Dendritic cell treated with granulocyte-macrophage colony-stimulating factor and Interleukin-4, amounts not matched to agents 40 ng/mL and 50 ng/mL, for 4 days (primary cell): ENCODE measurements around the gene ARHGEF16.

Source experiments
- H3K27ac Mint-ChIP-seq: one replicate; pipeline ENCODE4 v1.8.0; 2022; ENCODE audit warnings: mild to moderate bottlenecking, mixed read lengths
- H3K27me3 Mint-ChIP-seq: one replicate; pipeline ENCODE4 v1.8.0; 2022; ENCODE audit warnings: mild to moderate bottlenecking, mixed read lengths
- H3K36me3 Mint-ChIP-seq: one replicate; pipeline ENCODE4 v1.8.0; 2022; ENCODE audit warnings: low read depth, mixed read lengths
- H3K4me1 Mint-ChIP-seq: one replicate; pipeline ENCODE4 v1.8.0; 2022; ENCODE audit warnings: low read depth, mixed read lengths
- H3K4me3 Mint-ChIP-seq: one replicate; pipeline ENCODE4 v1.8.0; 2022; ENCODE audit warnings: mild to moderate bottlenecking, moderate library complexity, mixed read lengths
- H3K9me3 Mint-ChIP-seq: one replicate; pipeline ENCODE4 v1.8.0; 2022; ENCODE audit warnings: mixed read lengths
- intact Hi-C: fragments of 100-400 bp; cut with micrococcal nuclease; formaldehyde crosslinking; loops from one replicate; pipeline ENCODE4 v1.15.0; 2022

Gene ARHGEF16

DNA sequence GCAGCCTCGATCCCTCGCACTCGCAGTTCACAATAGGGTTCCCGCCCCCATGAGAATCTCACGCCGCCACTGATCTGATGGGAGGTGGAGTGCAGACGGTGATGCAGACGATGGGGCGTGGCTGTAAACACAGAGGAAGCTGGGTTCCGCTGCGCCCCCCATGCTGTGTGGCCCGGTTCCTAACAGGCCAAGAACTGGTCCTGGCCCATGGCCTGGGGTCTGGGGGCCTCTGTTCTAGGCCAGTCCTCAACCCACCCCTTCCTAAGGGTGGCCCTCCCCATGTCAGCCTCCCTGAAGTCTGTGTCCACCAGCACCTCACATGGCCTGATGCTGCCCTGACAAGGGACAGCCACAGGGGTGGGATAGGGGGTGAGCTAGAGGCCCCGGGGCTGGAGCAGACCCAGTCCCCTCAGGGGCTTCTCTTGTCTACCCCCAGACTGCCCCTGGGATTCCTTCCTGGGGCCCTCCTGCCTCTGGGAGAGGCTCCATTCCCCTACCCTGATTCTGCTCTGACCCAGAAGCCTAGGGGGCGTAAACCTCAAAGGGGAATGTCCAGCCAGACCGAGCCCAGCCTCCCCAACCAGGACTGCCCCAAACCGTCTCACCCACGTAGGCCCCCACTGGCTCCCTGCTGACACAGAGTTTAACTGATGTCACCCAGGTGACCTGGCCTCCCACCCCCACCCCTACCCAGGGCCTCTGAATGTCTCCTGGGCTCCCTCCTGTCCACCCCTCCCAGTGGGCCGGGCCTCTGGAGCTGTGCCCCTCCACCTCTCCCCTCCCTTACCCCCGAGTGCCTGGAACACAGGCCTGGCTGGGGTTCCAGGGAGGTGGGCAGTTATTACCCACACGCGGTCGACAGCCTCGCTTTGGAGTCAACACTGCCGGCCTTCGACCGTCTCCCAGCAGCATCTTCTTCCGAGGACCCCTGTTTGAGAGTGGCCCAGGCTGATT, 14.8 kb upstream of the ARHGEF16 start:
- Mint-ChIP-seq H3K9me3 (no peaks in the 10 kb centered on the region), H3K27ac (no peak overlapping the region), H3K36me3 (no peaks in the 10 kb centered on the region), H3K27me3 (peaks cover 8% of the 10 kb centered on the region), H3K4me1 (no peaks in the 10 kb centered on the region), H3K4me3 (no peak overlapping the region)
- intact Hi-C loops: no loop called here

DNA sequence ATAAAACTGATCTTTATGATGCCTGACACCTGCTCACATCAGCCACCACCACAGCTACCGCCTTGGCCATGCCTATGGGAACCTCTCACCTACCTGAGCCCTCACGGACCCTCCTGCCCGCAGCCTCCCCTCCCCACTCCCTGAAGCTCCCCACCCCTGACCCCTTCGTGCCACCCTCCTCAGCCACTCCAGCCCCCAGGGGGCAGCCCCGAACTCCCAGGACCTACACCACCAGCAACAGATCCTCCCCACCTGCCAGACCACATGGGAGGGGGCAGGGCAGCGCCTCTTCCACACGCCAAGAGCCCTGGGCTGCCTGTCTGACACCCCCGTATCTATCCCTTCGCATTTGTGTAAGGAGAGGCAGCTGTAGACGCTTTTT, 14.2 kb upstream of the ARHGEF16 start:
- H3K36me3 Mint-ChIP-seq: no peaks in the 10 kb centered on the region
- H3K4me1 Mint-ChIP-seq: no peaks in the 10 kb centered on the region
- H3K27ac Mint-ChIP-seq: no peak overlapping the region
- peaks cover 8% of the 10 kb centered on the region for H3K27me3 Mint-ChIP-seq
- no peaks in the 10 kb centered on the region for H3K9me3 Mint-ChIP-seq
- H3K4me3 Mint-ChIP-seq: no peak overlapping the region
- intact Hi-C loops: no loop called here

- no peak overlapping the region for H3K27ac Mint-ChIP-seq
- no peaks in the 10 kb centered on the region for H3K4me1 Mint-ChIP-seq
- no peaks in the 10 kb centered on the region for H3K9me3 Mint-ChIP-seq
- peaks cover 8% of the 10 kb centered on the region for H3K27me3 Mint-ChIP-seq
- H3K4me3 Mint-ChIP-seq: no peak overlapping the region
- intact Hi-C loops: no loop called here
- H3K36me3 Mint-ChIP-seq: no peaks in the 10 kb centered on the region
These were observed 13.6 kb upstream of the ARHGEF16 start for GRCh38 chr1:3440711-3441409.

GRCh38 chr1:3441410-3441847, 13.0 kb upstream of the ARHGEF16 start:
- Mint-ChIP-seq H3K4me1 (no peaks in the 10 kb centered on the region), H3K27ac (no peak overlapping the region), H3K36me3 (no peaks in the 10 kb centered on the region), H3K4me3 (no peak overlapping the region), H3K27me3 (peaks cover 8% of the 10 kb centered on the region), H3K9me3 (no peaks in the 10 kb centered on the region)
- intact Hi-C loops: no loop called here

GRCh38 chr1:3441880-3442279, 12.6 kb upstream of the ARHGEF16 start:
- Mint-ChIP-seq H3K4me1 (no peaks in the 10 kb centered on the region), H3K27ac (no peak overlapping the region), H3K9me3 (no peaks in the 10 kb centered on the region), H3K36me3 (no peaks in the 10 kb centered on the region), H3K27me3 (peaks cover 8% of the 10 kb centered on the region), H3K4me3 (no peak overlapping the region)
- intact Hi-C loops: no loop called here

GRCh38 chr1:3442331-3442730, 12.1 kb upstream of the ARHGEF16 start:
- Mint-ChIP-seq H3K4me1 (no peaks in the 10 kb centered on the region), H3K27ac (no peak overlapping the region), H3K9me3 (no peaks in the 10 kb centered on the region), H3K4me3 (no peak overlapping the region), H3K27me3 (peaks cover 8% of the 10 kb centered on the region), H3K36me3 (no peaks in the 10 kb centered on the region)
- intact Hi-C loops: no loop called here

DNA sequence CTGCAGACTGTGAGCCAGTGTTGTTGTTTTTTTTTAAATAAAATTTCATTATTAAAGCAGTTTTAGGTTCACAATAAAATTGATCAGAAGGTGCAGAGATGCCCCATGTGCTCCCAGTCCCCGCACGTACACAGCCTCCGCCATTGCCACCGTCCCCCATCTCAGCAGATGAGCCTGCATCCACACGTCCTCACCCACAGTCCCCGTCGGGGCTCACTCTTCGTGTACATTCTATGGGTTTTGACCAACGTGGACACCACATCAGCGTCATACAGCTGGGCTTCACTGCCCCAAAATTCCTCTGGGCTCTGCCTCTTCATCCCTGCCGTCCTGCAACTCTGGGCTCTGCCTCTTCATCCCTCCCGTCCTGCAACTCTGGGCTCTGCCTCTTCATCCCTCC, 11.6 kb upstream of the ARHGEF16 start:
- H3K4me1 Mint-ChIP-seq: no peaks in the 10 kb centered on the region
- intact Hi-C loops: no loop called here
- no peaks in the 10 kb centered on the region for H3K36me3 Mint-ChIP-seq
- no peaks in the 10 kb centered on the region for H3K9me3 Mint-ChIP-seq
- no peak overlapping the region for H3K4me3 Mint-ChIP-seq
- peaks cover 8% of the 10 kb centered on the region for H3K27me3 Mint-ChIP-seq
- no peak overlapping the region for H3K27ac Mint-ChIP-seq

GRCh38 chr1:3443807-3444206, 10.7 kb upstream of the ARHGEF16 start:
- peaks cover 8% of the 10 kb centered on the region for H3K27me3 Mint-ChIP-seq
- no peaks in the 10 kb centered on the region for H3K4me1 Mint-ChIP-seq
- no peaks in the 10 kb centered on the region for H3K36me3 Mint-ChIP-seq
- no peaks in the 10 kb centered on the region for H3K9me3 Mint-ChIP-seq
- intact Hi-C loops: no loop called here
- no peak overlapping the region for H3K27ac Mint-ChIP-seq
- no peak overlapping the region for H3K4me3 Mint-ChIP-seq

DNA sequence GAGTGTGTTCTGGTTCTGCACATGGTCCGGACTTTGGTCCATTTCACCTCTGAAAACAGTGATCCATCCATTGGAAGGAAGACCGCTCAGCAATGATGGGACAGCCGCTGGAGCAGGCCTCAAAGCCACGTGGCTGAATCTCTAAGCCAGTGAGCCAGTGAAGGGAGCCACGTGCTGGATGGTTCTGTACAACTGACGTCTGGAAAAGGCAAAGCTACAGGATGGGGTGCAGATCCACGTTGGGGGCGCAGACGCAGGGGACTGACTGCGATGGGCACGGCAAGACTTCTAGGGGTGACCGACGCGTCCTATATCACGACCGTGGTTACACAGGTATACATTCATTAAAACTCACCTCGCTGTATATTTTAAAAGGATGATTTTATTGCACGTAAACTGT, 10.2 kb upstream of the ARHGEF16 start:
- Mint-ChIP-seq H3K27me3 (peaks cover 10% of the 10 kb centered on the region), H3K4me1 (no peaks in the 10 kb centered on the region)
- intact Hi-C loops: no loop called here

DNA sequence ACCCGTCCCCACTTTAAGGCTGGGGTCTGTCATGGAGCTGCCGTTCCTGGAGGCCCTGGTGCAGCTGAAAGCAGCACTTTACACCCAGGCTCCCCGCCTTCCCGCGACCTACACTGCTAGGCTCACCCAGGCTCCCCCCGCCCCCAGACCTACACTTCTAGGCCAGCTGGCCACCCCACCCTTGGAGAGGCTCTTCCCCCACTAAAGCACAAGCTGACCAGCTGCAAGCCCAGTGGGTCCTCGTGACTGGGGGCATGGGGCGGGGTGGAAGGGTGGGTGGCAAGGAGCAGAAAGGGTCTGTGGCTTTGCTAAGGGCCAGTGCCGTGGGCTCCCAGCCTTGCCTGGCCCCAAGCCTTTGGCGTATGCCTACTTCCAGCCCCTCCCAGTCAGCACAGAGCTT, 9.7 kb upstream of the ARHGEF16 start:
- peaks cover 13% of the 10 kb centered on the region for H3K27me3 Mint-ChIP-seq

More for the DNA sequence above, 10.2 kb upstream of the ARHGEF16 start:
- Mint-ChIP-seq H3K9me3 (no peaks in the 10 kb centered on the region), H3K27ac (no peak overlapping the region), H3K4me3 (no peak overlapping the region), H3K36me3 (no peaks in the 10 kb centered on the region)

DNA sequence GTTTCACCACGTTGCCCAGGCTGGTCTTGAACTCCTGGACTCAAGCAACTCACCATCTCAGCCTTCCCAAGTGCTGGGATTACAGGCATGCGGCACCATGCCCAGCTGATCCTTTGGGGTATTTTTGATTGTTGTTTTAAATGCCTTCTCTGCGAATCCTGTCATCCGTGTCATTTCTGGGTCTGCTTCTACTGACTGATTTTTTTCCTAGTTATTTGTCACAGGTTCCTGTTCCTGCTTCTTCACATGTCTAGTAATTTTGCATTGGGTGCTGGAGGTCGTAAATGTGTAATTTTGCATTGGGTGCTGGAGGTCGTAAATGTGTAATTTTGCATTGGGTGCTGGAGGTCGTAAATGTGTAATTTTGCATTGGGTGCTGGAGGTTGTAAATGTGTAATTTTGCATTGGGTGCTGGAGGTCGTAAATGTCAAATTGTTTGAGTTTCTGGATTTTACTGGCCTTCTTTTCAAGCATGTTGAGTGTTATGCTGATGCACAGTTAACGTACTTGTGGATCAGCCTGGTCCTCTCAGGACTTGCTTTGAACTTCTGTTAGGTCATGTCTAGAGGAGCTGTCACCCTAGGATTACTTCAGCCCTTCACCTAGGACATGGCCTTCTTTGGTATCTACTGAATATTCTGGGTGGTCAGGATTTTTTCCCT, 4.1 kb upstream of the ARHGEF16 start:
- no peaks in the 10 kb centered on the region for H3K36me3 Mint-ChIP-seq
- H3K27ac Mint-ChIP-seq: no peak overlapping the region
- H3K9me3 Mint-ChIP-seq: no peaks in the 10 kb centered on the region
- intact Hi-C loops: no loop called here
- H3K27me3 Mint-ChIP-seq: peaks cover 41% of the 10 kb centered on the region
- no peak overlapping the region for H3K4me3 Mint-ChIP-seq
- H3K4me1 Mint-ChIP-seq: peaks cover 9% of the 10 kb centered on the region

More for the DNA sequence above, 9.7 kb upstream of the ARHGEF16 start:
- no peaks in the 10 kb centered on the region for H3K4me1 Mint-ChIP-seq
- no peaks in the 10 kb centered on the region for H3K36me3 Mint-ChIP-seq
- no peak overlapping the region for H3K27ac Mint-ChIP-seq
- intact Hi-C loops: no loop called here
- H3K9me3 Mint-ChIP-seq: no peaks in the 10 kb centered on the region
- H3K4me3 Mint-ChIP-seq: no peak overlapping the region

- intact Hi-C loops: no loop called here
- Mint-ChIP-seq H3K27me3 (peaks cover 46% of the 10 kb centered on the region), H3K27ac (no peak overlapping the region), H3K36me3 (no peaks in the 10 kb centered on the region), H3K4me3 (no peak overlapping the region), H3K4me1 (peaks cover 9% of the 10 kb centered on the region), H3K9me3 (no peaks in the 10 kb centered on the region)
These were observed 3.5 kb upstream of the ARHGEF16 start for GRCh38 chr1:3450983-3451382.

DNA sequence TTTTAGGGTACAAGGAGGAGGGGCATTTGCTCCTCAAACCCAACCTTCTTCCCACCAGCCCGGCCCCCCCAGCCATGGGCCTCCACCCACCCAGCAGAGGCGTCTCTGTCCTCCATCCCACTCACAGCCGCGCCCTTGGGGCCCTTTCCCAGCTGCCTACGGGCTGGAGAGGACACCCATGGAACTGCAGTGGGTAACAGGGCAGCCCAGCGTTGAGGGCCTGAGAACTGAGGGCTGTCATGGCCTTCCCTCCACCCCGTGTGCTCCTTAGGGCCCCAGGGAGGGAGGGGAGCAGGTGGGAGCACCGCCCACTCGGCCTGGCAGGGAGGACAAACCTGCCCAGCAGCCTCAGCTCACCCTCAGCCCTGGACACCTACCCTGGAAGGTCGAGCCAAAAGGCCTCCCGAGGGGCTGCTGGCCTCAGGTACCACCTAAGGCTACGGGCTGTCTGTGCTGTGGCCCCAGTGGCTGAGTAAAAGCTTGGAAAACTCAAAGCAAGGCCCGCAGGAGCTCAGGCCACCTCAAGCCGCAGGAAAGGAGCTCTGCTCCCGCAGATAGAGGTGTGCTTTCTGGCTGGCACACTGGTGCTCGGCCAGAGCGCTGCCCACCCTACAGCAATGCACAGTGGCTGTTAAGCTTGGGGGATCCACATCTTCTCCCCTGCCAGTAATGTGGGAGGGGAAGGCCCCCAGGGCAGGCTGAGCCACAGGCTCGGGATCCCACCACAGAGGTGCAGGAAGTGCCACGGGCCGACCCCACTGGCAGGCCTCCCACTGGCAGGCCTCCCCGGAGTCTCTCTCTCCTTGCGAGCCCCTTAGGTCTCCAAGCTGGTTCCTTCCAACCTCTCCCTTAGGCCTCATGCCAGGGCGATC, 2.2 kb upstream of the ARHGEF16 start:
- no peak overlapping the region for H3K4me3 Mint-ChIP-seq
- no peaks in the 10 kb centered on the region for H3K9me3 Mint-ChIP-seq
- H3K27me3 Mint-ChIP-seq: peaks cover 55% of the 10 kb centered on the region
- H3K4me1 Mint-ChIP-seq: peaks cover 9% of the 10 kb centered on the region
- intact Hi-C loops: no loop called here
- H3K27ac Mint-ChIP-seq: no peak overlapping the region
- H3K36me3 Mint-ChIP-seq: no peaks in the 10 kb centered on the region
